HepG2 (cell line): Measurements from ENCODE around the gene ZCCHC3. TPM values are rescaled to one million over a fixed set of nuclear protein-coding genes. Genes with fewer than 3 reads are reported as not detected.
A peak's percentile ranks its signal among the peaks of the same experiment; 100 is the strongest.

Experiments used
- ATF1 ChIP-seq: IDR thresholded peaks from 2 replicates; pipeline ENCODE4 v1.6.1; 2016; ENCODE audit warnings: mild to moderate bottlenecking, control low read depth
- CREM ChIP-seq, 2 experiments: sonication (generic) in 1 of 2; formaldehyde crosslinking in 1 of 2; IDR thresholded peaks; 2 replicates each; pipeline versions ENCODE4 v1.4.0 to v1.6.1; 2016 to 2020; ENCODE audit warnings: antibody characterized with exemption in 1 of 2, mild to moderate bottlenecking in 1 of 2, missing genetic modification reagents in 1 of 2
- FOXO1 ChIP-seq: sonication (generic); formaldehyde crosslinking; IDR thresholded peaks from 2 replicates; pipeline ENCODE4 v1.4.0; 2020; ENCODE audit warnings: missing genetic modification reagents
- GTF2F1 ChIP-seq: fragments of 150-350 bp; IDR thresholded peaks from 2 replicates; pipeline ENCODE4 v1.6.1; 2014; ENCODE audit warnings: low read length
- HHEX ChIP-seq: IDR thresholded peaks from 2 replicates; pipeline ENCODE4 v1.6.1; 2016; ENCODE audit warnings: control low read depth
- HNRNPH1 ChIP-seq: fragments of 200-400 bp; formaldehyde crosslinking; optimal IDR thresholded peaks from 2 replicates; pipeline ENCODE3; 2017; ENCODE audit warnings: mild to moderate bottlenecking, low read depth, low read length
- KIAA2018 ChIP-seq: sonication (generic); formaldehyde crosslinking; IDR thresholded peaks from 2 replicates; pipeline ENCODE4 v1.5.0; 2020; ENCODE audit warnings: mild to moderate bottlenecking, missing genetic modification reagents, borderline replicate concordance
- KMT2A ChIP-seq: sonication (generic); formaldehyde crosslinking; IDR thresholded peaks from 2 replicates; pipeline ENCODE4 v1.4.0; 2020; ENCODE audit warnings: missing genetic modification reagents
- KMT2B ChIP-seq: IDR thresholded peaks from 2 replicates; pipeline ENCODE4 v1.6.1; 2016; ENCODE audit warnings: missing genetic modification reagents, missing compliant biosample characterization
- MTA1 ChIP-seq: sonication (generic); formaldehyde crosslinking; IDR thresholded peaks from 2 replicates; pipeline ENCODE4 v1.4.0; 2020; ENCODE audit warnings: missing genetic modification reagents, mild to moderate bottlenecking, borderline replicate concordance
- RBM39 ChIP-seq: fragments of 200-400 bp; formaldehyde crosslinking; IDR thresholded peaks from one replicate; pipeline ENCODE4 v1.6.1; 2018; ENCODE audit warnings: antibody characterized with exemption, mild to moderate bottlenecking, low read depth, low read length; ENCODE audit not compliant: poor library complexity, severe bottlenecking
- SP5 ChIP-seq: IDR thresholded peaks from 2 replicates; pipeline ENCODE4 v1.6.1; 2016; ENCODE audit warnings: low read depth, borderline replicate concordance
- SRSF1 ChIP-seq: fragments of 200-400 bp; formaldehyde crosslinking; optimal IDR thresholded peaks from 2 replicates; pipeline ENCODE3; 2017; ENCODE audit warnings: mild to moderate bottlenecking, low read depth, low read length, moderate library complexity
- SSRP1 ChIP-seq: IDR thresholded peaks from 2 replicates; pipeline ENCODE4 v1.6.1; 2016; ENCODE audit warnings: control low read depth
- TRIM22 ChIP-seq: fragments of 450-650 bp; IDR thresholded peaks from 2 replicates; pipeline ENCODE4 v1.6.1; 2017
- ZBTB8A ChIP-seq: sonication (generic); formaldehyde crosslinking; IDR thresholded peaks from 2 replicates; pipeline ENCODE4 v1.4.0; 2020; ENCODE audit warnings: mild to moderate bottlenecking, low read depth, missing genetic modification reagents, borderline replicate concordance
- ZNF180 ChIP-seq: sonication (generic); formaldehyde crosslinking; IDR thresholded peaks from 2 replicates; pipeline ENCODE4 v1.4.0; 2020; ENCODE audit warnings: low read depth, missing genetic modification reagents, borderline replicate concordance
- ZNF275 ChIP-seq: sonication (generic); formaldehyde crosslinking; IDR thresholded peaks from 2 replicates; pipeline ENCODE4 v1.8.0; 2022; ENCODE audit warnings: missing genetic modification reagents, mild to moderate bottlenecking, inconsistent platforms, borderline replicate concordance
- ZNF558 ChIP-seq: sonication (generic); formaldehyde crosslinking; IDR thresholded peaks from 2 replicates; pipeline ENCODE4 v1.9.0; 2022; ENCODE audit warnings: mild to moderate bottlenecking, missing genetic modification reagents, borderline replicate concordance
- polyA plus RNA-seq, 8 experiments: library from polyadenylated mRNA; depleted of rRNA in 3 of 8; stranded (reverse) in 7 of 8; unstranded in 1 of 8; fragments of >200 nt; fragmentation: Illumina TruSeq in 4 of 8; extraction: Trizol in 4 of 8; gene quantifications; 2 replicates each; pipeline versions ENCODE4 v1.2.1 to v1.2.3, GENCODE V29; 2011 to 2016; ENCODE audit warnings: low read depth in 4 of 8, missing spikeins in 1 of 8, mixed read lengths in 1 of 8; ENCODE audit not compliant: insufficient read depth in 1 of 8
- total RNA-seq, 5 experiments: library from RNA; depleted of rRNA; stranded (reverse); fragments of >200 nt; fragmentation: Illumina TruSeq; extraction: Trizol; gene quantifications; 2 replicates each; pipeline ENCODE4 v1.2.3, GENCODE V29; 2016; ENCODE audit warnings: low read depth in 1 of 5

Gene ZCCHC3
- total and polyA plus RNA-seq, 2 of the 13 experiments (the other 11 are each of a cell fraction or from before 2014, with no cell fraction given) = 46.6 to 63.0 TPM

DNA sequence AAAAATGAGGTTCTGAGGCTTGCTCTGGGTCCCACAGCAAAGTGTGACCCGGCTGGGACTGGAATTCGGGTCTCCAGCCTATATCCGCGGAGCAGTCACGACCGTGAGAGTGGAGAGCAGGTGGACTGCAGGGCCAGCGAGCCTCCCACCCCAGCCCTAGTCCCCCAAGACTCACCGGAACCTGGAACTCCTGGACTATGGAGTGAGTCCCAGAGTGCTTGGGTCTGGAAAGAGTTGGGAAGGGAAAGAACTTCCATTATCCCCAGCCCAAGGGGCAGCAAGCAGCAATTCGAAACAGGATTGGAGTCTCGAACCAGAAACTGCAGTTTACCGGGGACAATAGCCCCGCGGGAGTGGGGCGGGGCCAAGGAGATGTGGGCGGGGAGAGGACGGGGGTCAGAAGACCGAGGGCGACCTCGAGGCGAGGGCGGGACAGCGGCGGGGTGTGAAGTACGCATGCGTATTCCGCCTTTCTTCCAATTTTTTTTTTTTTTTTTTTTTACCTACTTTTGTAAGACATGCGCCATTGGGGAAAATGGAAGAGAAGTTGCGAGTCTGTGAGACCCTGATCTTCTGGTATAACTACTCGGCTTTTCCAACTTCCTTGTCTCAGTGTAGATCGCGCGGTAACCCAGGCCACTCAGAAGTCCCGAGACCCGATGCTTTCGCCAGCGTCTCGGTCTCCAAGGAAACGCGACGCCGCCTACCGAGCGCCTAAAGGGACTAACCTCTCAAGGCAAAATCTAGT lies 7.1 kb upstream of the ZCCHC3 start, which contains the start of gene C20orf96 (continued):
- peak; percentile 90; the same call in 1 of the 2 replicates for TF ChIP-seq KIAA2018 (CRISPR knock-in tag)
- TF ChIP-seq SP5 (CRISPR knock-in tag) = peak; percentile 74
- peak; percentile 87 for TF ChIP-seq RBM39
- peak; percentile 41; the same call in 1 of the 2 replicates for TF ChIP-seq FOXO1 (CRISPR knock-in tag)
- peak; percentile 58; the same call in 1 of the 2 replicates for TF ChIP-seq ATF1 (CRISPR knock-in tag)
- peak; percentile 47; the same call in 1 of the 2 replicates for TF ChIP-seq ZNF558 (CRISPR knock-in tag)
- TF ChIP-seq KMT2A = 0 out of 2 replicates have a peak, but pooled peaks have one; percentile 14
- peak; percentile 48; the same call in 1 of the 2 replicates for TF ChIP-seq MTA1 (CRISPR knock-in tag)
- TF ChIP-seq KMT2B (CRISPR knock-in tag) = peak; percentile 39; the same call in 1 of the 2 replicates
- TF ChIP-seq ZNF275 (CRISPR knock-in tag) = no peak
- peak; percentile 48; the same call in 1 of the 2 replicates for TF ChIP-seq CREM (IDR thresholded peaks at IDR 0.05)
- TF ChIP-seq CREM (CRISPR knock-in tag; IDR thresholded peaks at IDR 0.05) = no peak
- no peak for TF ChIP-seq ZBTB8A (CRISPR knock-in tag)
- no peak for TF ChIP-seq SRSF1
- TF ChIP-seq HHEX (CRISPR knock-in tag) = peak; percentile 30; the same call in 1 of the 2 replicates
- TF ChIP-seq TRIM22 = no peak
- TF ChIP-seq ZNF180 (CRISPR knock-in tag) = 0 out of 2 replicates have a peak, but pooled peaks have one; percentile 26
- TF ChIP-seq SSRP1 (CRISPR knock-in tag) = 0 out of 2 replicates have a peak, but pooled peaks have one; percentile 63
- no peak for TF ChIP-seq GTF2F1
- peak; percentile 72 for TF ChIP-seq HNRNPH1
